Activated CD8-positive, alpha-beta memory T cell treated with anti-CD3 and anti-CD28 coated beads for 4 hours (primary cell): Measurements from ENCODE around the gene DCDC2C.

ENCODE experiments used
- DNase-seq, 2 donors: peaks; one replicate each; pipeline ENCODE4 v3.0.0-alpha.2; 2020; ENCODE audit warnings: low read depth in 2 of 2

Gene DCDC2C

GRCh38 chr2:3743951-3744555, 40.7 kb downstream of the DCDC2C start:
- no peak for DNase-seq

- no peak for DNase-seq
Measured at GRCh38 chr2:3745920-3746319, 42.5 kb downstream of the DCDC2C start.

DNA sequence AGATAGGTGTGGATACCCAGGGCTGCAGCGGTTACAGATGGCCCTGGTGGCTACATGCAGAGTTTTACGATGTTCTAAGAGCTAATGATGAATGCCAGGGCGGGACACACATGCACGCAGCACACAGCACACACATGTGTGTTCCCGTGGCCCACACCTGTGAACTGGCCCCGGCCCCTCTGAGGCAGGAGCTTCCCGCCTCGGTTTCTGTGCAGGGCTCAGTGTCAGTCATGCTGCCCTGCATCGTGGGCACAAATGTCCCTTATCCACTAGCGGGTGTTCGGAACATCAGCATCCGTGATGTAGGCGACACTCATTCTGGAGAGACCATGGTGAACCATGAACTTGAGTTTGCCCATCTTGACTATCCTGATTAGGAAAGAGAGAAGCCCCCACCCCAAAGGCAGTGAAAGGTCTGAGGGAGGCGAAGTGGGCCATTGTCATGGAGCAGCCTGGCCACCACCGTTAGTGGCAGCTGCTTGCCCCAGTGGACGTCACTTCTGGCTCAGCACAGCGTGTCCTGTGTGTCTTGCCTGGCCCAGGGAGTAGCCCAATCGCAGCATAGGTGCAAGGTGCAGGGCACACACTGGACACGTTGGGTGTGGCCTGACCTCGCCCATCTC, 43.8 kb downstream of the DCDC2C start:
- DNase-seq, result no peak

- DNase-seq, result no peak
Measured at GRCh38 chr2:3747826-3748225, 44.5 kb downstream of the DCDC2C start.

DNA sequence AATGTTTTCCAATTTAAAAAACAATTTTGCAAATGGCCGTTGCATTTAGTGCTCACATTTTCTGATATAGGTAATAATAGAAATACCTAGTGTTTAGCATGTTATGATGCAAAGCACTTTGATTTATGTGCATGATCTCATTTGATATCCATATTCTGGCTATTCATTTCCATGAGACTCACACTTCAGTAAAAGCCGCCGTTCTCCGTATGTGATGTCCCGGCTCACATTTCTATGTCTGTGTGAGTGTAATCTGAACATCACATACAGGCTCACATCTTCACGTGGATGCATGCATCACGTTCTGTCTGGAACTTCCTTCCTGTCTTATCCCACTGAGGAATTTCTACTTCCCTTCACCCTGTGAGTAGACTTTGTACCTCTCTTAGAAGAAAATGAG, 45.8 kb downstream of the DCDC2C start:
- no peak for DNase-seq

DNA sequence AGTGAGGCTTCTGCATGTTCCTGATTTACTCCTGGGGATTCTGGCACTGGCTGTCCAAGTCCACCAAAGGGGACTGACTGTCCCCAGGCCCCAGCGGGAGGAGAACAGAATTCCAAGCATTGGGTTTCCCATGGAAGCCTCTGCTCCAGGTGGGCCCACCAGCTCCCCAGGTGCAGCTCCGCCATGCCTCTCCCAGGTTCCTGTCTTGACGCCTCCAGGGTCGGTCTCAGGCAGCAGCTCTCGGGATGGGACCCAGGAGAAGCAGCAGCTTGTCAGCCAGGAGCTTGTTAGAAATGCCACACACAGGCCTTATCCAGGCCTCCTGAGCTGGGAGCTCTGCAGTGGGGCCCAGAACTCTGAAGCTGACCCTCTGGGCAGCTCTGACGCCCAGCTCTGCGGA, 47.9 kb downstream of the DCDC2C start:
- no peak for DNase-seq

GRCh38 chr2:3751806-3752205, 48.4 kb downstream of the DCDC2C start:
- no peak for DNase-seq

DNA sequence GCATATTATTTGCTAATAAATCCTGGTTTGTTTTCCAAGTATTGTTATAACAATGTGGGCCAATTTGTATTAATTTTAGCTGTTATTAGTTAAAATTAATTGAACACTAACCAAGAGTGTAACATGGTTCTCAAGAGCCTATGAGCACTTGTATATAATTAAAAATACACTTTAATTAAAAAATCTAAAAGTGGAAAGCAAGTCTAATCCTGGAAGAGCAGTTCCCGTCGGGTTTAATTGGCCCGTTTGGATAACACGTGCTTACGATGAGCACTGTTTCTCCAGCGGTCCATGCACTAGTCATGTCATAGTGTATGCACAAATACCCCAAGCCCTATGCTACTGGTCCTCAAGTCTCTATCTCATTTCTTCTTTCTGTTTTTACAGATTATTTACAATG, 49.0 kb downstream of the DCDC2C start:
- no peak for DNase-seq

DNA sequence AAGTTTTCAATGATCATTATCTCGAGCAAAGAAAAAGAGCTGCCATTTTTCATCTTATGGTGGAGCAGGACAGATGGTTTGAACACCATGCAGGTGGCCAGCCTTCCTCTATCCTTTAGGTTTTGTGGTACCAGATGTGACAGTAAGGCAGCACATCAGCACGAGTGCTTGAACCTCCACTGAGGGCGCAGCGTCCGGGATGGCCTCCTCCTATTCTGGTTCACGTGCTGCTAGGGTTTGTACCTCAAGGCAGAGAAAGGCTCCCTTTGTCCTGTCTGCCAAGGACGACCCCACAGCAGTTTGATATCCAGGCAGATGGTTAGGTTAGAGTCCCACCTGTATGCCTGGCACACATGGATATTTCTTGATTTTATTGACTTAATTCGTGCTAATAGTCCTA, 50.2 kb downstream of the DCDC2C start:
- no peak for DNase-seq

GRCh38 chr2:3754280-3754679, 50.9 kb downstream of the DCDC2C start:
- no peak for DNase-seq

DNA sequence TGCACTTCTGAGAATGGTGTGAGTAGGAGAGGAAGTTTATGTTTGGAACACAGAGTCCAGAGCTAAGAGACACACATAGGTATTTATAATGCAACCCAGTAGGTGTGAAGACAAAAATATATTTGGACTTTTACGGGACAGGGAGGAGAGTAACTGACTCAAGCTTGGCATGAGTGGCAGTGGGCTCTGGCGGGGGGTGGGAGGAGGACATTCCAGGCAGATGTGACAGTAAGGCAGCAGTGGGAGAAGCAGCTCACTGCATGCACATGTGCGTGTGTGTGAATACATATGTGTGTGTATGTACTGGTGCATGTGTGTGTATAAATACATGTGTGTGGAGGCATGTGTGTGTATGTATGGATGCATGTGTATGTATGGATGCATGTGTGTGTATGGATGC, 51.4 kb downstream of the DCDC2C start:
- DNase-seq, result no peak

- no peak for DNase-seq
Measured at GRCh38 chr2:3755277-3755676, 51.9 kb downstream of the DCDC2C start.

DNA sequence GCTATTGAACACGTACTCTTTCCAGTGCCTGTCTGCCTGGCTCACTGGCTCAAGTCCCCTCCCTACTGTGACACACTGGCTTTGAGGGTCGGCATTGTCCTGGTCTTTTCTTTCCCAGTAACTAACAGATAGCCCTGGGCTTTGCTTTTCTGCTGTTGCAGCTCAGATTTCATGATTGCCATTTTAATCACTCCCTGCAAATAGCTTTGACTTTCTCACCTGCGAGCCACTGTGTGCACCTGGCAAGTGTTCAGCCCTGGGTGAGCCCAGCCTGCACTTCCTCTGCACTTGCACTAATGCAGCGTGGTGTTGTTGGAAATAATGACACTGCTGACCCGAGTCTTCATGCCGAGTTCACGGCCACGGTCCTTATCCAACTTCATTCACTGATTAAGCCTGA, 52.9 kb downstream of the DCDC2C start:
- no peak for DNase-seq

DNA sequence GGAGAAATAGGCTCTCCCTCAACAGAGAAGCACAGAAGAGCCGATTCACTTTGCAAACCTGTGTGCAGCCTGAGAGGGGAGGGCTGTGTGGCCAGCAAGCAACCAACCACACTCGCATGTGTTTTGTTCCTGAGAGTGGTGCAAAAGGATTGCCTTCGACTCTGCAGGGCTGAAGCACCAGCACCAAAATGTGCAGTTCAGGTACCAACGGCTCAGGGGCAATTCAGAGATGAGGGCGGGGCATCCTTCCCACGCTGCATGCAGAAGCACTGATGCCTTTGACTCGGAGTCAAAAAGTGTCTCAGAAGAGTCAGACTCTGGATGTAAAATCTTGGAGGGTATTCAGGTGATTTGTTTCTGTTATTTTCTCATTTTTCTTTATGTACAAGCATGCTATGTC, 55.5 kb downstream of the DCDC2C start:
- no peak for DNase-seq

DNA sequence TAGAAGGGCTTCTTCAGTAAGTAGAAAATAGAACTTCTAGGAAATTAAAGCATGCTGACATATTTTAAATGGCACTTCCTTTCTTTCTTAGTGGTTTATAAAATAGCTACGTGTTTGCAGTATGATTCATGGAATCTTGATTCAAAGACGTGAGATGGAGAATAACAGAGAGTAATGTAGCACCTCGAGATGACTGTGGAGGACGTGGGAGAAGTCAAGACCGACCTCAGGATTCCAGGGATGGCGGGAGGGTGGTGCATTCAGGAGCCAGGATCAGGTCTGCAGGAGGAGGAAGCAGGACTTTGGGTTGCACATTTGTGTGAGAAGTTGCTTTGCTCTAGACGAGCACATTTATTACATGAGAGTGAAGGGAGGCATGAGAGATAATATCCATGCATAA, 56.0 kb downstream of the DCDC2C start:
- no peak for DNase-seq

GRCh38 chr2:3759761-3760160, 56.4 kb downstream of the DCDC2C start:
- no peak for DNase-seq

- no peak for DNase-seq
Measured at GRCh38 chr2:3761272-3761671, 57.9 kb downstream of the DCDC2C start.

DNA sequence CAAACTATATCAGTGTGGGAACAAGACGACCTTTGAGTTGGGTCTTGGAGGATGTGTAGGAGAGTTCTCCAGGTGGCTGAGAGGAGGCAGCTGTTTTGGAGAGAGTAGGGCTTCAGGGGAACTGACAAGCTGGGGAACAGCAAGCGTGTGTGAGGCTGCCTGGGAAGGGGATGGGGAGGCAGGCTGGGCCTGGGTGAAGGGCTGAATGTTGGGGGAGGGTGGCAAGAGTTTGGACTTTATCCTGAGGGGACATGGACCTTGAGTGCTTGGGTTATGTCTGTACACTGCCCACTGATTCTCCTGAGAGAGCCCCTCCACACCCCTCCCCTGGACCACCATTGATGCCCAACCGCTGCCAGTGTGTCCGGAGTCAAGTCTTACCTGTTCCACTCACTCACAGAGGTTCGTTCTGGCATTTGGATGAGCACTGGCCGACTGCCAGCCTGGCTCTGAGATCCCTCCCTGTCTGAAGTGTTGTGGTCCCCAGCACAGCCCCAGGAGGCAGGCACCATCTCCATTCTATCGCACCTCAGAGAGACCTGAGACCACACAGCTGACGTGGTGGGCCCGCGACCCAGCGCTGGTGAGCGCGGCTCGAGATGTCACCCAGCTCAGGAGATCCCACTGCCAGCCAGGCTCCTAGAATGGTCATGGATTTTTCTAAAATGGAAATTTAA, 59.5 kb downstream of the DCDC2C start:
- no peak for DNase-seq

GRCh38 chr2:3766824-3767223, 63.4 kb downstream of the DCDC2C start:
- DNase-seq, result no peak

DNA sequence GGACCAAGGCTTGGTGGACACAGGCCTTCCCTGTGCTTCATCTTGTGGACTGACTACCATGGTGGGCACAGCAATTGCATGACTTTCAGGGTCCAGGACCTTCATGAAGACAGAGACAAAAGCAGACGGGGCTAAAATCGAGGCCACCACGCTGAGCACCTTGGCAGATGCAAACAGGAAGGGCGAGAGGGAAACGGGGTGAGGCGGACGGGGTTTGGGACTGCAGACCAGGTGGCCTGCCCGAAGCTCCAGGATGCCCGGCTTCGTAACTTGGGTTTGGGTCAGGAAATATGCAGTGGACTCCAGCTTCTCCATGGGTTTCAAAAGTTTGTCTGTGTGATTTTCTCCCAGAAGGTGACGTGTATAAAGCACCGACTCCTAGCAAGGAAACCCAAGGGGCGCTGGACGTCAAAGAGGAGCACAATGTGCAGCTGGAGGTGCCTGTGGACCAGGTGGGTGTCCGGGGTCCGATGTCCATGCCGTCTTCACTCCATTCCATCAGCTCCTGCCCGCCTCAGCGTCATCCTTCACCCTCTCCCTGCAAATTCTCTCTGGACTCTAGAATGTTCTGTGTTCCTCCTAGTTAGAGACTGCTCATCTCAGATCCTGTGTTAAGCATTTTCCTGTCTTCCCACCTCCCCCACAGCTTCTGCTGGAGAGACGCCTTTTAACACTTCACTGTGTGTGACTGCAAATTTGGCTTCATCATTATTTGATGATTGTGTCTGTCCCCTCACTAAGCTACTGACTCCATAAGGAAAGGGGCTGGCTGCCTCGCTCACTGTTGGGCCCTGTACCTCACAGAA, 65.8 kb downstream of the DCDC2C start:
- DNase-seq, result no peak

DNA sequence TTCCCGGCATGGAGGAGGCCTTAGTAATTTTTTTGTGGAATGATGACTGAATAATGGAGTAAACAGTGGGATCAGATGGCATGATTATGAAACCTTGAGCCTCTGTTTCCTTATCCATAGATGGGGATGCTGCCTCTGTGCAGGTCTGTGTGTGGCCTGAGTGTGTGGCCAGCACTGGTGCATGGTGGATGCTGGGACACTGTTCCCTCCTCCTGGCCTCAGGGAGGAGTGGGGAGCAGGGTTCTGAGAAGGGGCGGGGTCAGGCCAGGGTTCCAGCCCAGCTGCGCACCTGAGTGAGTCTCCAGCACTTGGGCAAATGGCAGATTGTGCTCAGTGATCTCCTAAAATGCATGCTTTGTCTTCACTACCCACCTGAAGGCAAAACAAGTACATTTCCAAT, 66.4 kb downstream of the DCDC2C start:
- no peak for DNase-seq

GRCh38 chr2:3770724-3771415, 67.5 kb downstream of the DCDC2C start:
- no peak for DNase-seq
